GM20000 (cell line): ENCODE measurements around the gene MBOAT7.

Experiments
- DNase-seq: peaks from one replicate; pipeline ENCODE4 v3.0.0; 2012; ENCODE audit warnings: low spot score
- TF ChIP-seq, protein P1 (sequence below): IDR thresholded peaks from 2 replicates; pipeline ENCODE4 v1.5.1; 2012; ENCODE audit warnings: mild to moderate bottlenecking, control low read depth; ENCODE audit errors: extremely low read depth, missing control alignments

The MBOAT7 gene

DNA sequence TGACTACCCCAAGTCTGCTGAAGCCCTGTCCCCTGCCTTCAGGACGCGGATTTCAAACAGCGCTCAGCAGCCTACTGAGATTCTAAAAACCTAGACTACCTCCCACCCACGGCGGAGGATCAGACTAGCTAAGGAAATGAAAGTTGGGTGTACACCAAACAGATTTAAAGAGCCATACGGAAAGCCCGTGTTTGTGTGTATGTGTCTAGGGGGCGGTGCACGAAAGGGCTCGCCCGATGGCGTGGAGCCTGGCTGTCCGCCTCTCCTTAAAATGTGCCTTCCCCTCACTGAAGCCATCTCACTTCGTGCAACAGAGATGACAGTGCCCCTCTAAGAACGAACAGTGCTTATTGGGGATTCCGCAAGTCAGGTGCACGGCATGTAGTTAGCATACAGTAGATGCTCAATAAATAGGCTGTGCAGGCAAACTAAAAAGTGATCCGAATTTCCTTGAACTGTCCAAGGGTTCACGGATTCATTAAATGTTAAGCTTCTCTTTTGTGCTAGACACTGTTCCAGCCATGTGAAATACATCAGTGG is 30.5 kb downstream of the MBOAT7 start:
- peak; percentile 60 for DNase-seq

DNA sequence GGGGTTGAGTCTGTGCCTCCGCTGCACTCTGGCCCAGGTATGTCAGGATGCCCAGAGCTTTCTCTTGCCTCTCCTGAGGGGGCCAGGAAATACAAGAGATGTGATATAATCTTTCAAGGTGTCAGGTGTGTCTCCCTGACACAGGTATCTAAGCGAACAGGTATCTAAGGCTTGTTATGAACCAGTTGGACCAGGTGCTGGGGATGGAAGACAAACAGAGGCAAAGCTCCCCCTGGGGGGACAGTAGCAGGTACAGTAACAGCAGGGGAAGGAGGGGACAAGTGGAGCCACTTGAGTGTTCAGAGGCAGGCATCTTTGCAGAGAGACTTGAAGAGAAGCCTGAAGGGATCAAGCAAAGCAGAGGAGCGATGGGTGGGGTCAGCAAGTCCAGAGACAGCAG is 32.4 kb downstream of the MBOAT7 start:
- DNase-seq = no peak
- TF ChIP-seq, protein P1, sequence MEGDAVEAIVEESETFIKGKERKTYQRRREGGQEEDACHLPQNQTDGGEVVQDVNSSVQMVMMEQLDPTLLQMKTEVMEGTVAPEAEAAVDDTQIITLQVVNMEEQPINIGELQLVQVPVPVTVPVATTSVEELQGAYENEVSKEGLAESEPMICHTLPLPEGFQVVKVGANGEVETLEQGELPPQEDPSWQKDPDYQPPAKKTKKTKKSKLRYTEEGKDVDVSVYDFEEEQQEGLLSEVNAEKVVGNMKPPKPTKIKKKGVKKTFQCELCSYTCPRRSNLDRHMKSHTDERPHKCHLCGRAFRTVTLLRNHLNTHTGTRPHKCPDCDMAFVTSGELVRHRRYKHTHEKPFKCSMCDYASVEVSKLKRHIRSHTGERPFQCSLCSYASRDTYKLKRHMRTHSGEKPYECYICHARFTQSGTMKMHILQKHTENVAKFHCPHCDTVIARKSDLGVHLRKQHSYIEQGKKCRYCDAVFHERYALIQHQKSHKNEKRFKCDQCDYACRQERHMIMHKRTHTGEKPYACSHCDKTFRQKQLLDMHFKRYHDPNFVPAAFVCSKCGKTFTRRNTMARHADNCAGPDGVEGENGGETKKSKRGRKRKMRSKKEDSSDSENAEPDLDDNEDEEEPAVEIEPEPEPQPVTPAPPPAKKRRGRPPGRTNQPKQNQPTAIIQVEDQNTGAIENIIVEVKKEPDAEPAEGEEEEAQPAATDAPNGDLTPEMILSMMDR = no peak

More for the DNA sequence above, 30.5 kb downstream of the MBOAT7 start:
- TF ChIP-seq, protein P1 = no peak

DNA sequence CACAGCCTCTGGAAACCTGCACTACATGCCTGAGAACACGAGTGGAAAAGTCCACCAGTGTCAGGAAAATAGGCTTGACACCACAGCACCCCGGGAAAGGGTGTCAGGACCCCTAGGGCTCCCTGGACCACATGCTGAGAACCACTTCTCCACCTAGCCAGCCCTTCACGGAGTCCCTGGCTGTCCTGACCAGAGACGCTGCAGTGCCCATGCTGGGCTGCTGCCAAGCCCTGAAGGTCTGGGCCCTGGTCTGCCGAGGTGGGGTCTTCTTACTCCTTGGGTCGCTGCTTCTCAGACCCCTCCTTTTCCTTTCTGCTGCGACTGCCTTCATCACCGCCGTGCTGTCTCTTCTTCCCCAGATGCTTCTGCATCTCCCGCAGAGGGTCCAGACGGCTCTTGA is 32.9 kb downstream of the MBOAT7 start:
- TF ChIP-seq, protein P1 = no peak

DNA sequence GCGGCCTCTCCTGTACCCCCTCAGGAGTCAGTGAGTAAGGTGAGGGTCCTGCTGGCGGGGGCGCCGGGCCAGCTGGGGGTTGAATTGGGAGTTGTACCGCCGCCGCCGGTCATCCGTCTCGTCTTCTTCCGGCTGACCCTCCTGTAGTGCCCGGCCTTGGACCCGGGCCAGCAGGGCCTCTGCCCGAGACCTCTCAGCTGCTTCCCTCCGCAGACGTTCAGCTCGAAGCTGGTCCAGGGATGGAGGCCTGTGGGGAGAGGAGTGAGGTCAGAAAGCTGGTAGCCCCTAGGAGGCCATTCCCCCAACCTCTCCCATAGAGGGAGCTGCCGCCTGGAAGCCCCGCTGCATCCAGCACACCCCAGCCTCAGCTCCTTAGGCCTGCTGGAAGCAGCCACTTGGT is 33.7 kb downstream of the MBOAT7 start:
- TF ChIP-seq, protein P1 = no peak
- no peak for DNase-seq

More for the DNA sequence above, 32.9 kb downstream of the MBOAT7 start:
- DNase-seq = no peak

DNA sequence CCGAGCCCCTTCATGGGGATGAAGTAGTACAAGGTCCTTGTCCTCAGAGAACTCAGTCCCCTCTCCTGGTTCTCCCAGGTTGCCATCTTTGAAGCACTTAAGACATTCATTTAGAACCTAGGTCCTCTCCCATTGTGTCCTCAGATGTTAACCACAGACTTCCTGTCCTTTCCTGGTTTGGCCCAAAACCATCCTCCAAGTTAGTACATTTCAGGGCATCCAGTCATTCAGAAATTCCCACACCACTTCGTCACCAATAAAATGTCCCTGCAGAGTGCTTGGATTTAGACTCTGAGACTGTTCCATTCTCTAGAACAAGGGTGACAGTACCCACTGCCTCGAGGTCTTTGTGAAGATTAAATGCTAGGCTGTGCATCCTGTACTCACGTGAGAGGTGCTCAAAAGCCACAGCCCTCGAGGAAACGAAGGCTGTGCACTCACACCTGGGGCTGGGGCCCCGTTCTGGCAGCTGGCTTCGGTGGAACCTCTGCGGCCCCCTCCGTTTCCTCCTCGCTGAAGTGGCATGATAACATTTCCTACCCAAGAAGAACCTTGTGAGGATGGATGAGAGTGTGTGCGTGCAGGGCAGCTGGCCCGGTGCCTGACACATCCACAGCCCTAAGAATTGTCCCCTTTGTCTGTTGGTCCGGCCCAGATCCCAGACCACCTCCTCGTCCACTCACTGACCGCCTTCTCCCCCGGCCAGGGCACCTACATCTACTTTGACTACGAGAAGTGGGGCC is 34.6 kb downstream of the MBOAT7 start:
- TF ChIP-seq, protein P1 = no peak
- DNase-seq = no peak

DNA sequence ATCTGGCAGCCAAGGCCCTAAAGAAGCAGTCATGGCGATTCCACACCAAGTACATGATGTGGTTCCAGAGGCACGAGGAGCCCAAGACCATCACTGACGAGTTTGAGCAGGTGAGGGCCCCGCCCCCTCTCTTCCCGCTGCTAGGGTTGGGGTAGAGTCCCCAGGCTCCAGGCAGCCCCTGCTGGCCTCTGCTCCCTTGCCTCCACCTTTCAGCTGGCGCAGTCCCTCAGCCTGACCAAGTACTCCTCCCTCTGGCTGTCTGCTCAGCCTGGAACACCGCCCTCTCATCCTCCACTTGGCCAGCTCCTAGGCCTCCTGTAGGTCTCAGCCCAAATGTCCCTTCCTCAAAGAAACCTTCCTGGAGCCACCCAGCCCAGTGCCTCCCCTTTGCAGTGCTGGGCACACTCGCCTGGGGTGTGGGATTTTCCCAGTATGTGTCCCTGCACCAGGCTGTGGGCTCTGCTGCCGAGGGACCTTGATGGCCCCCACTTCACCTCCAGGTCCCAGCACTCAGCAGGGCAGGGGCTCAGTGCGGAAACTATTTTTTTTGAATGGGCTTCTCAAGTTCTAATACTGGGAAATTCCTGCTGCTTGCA is 35.6 kb downstream of the MBOAT7 start:
- TF ChIP-seq, protein P1 = no peak

DNA sequence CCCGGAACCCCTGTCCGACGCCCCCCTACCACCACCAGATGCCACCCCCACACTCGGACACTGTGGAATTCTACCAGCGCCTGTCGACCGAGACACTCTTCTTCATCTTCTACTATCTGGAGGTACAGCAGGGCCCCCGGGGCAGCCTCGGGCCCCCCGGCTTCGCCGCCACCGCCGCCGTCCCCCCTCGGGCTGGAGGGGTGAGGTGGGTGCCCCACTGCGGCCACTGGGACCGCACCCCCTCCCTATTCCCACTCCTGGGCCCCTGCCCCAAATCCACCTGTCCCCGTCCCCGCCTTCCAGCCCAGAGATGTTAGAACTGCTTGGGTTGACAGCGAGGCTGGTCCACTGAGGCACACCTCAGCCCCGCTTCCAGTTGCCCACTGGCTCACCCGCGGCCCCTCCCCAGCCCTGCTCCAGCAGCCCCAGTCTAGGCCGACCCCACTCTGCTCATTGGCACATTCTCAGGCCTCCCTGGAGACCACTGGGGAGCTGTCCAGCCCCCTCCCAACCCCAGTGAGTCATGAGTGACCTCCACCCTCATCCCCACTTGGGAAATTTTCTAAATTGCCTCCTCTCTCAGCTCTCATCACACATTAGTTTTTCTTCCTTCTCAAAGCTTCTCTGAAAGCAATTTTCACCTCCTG is 36.4 kb downstream of the MBOAT7 start:
- TF ChIP-seq, protein P1 = no peak
- DNase-seq = no peak

More for the DNA sequence above, 35.6 kb downstream of the MBOAT7 start:
- no peak for DNase-seq
